ENCODE measurements around the gene PPM1D. TPM values are rescaled to one million over a fixed set of nuclear protein-coding genes. Genes with fewer than 3 reads are reported as not detected.

The PPM1D gene
- total and polyA plus RNA-seq, 2 of the 13 experiments (the other 11 are each of a cell fraction or from before 2014, with no cell fraction given) = 8.0 to 26.2 TPM

GRCh38 chr17:60677308-60678117 is 77.5 kb downstream of the PPM1D start, which contains the start of gene BCAS3 (continued):
- no peak for TF ChIP-seq NFIB (CRISPR knock-in tag; IDR thresholded peaks at IDR 0.05; ENCODE audit: borderline replicate concordance)
- peak; percentile 9; the same call in 1 of the 2 replicates for TF ChIP-seq MIER3 (CRISPR knock-in tag; IDR thresholded peaks at IDR 0.05; ENCODE audit: borderline replicate concordance)
- TF ChIP-seq MED8 (CRISPR knock-in tag; IDR thresholded peaks at IDR 0.05; ENCODE audit: insufficient replicate concordance) = peak; percentile 69
- TF ChIP-seq NFRKB (IDR thresholded peaks at IDR 0.05) = no peak
- TF ChIP-seq NONO (IDR thresholded peaks at IDR 0.05) = no peak
- peak; percentile 41; the same call in 1 of the 2 replicates for TF ChIP-seq NONO (CRISPR knock-in tag; conservative IDR thresholded peaks at IDR 0.05)
- no peak; the same call in 1 of the 2 replicates for TF ChIP-seq ZBTB2 (CRISPR knock-in tag; IDR thresholded peaks at IDR 0.05; ENCODE audit: low read depth)
- TF ChIP-seq SALL2 (CRISPR knock-in tag; IDR thresholded peaks at IDR 0.05) = peak; percentile 20
- no peak for TF ChIP-seq ZNF17 (CRISPR knock-in tag; IDR thresholded peaks at IDR 0.05)
- TF ChIP-seq ATF7-NPFF (CRISPR knock-in tag; IDR thresholded peaks at IDR 0.05; ENCODE audit: low read depth) = peak; percentile 83
- peak; percentile 92 for TF ChIP-seq ZSCAN29 (CRISPR knock-in tag; conservative IDR thresholded peaks at IDR 0.05)
- TF ChIP-seq, protein P1, sequence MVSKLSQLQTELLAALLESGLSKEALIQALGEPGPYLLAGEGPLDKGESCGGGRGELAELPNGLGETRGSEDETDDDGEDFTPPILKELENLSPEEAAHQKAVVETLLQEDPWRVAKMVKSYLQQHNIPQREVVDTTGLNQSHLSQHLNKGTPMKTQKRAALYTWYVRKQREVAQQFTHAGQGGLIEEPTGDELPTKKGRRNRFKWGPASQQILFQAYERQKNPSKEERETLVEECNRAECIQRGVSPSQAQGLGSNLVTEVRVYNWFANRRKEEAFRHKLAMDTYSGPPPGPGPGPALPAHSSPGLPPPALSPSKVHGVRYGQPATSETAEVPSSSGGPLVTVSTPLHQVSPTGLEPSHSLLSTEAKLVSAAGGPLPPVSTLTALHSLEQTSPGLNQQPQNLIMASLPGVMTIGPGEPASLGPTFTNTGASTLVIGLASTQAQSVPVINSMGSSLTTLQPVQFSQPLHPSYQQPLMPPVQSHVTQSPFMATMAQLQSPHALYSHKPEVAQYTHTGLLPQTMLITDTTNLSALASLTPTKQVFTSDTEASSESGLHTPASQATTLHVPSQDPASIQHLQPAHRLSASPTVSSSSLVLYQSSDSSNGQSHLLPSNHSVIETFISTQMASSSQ (IDR thresholded peaks at IDR 0.05; ENCODE audit: low read depth) = no peak
- TF ChIP-seq, protein P1 (CRISPR knock-in tag; IDR thresholded peaks at IDR 0.05; ENCODE audit: borderline replicate concordance) = peak; percentile 63; the same call in 1 of the 2 replicates
- TF ChIP-seq ZNF24 (IDR thresholded peaks at IDR 0.05) = no peak
- TF ChIP-seq FOXO4 (CRISPR knock-in tag; conservative IDR thresholded peaks at IDR 0.05) = no peak
- TF ChIP-seq, protein P2, sequence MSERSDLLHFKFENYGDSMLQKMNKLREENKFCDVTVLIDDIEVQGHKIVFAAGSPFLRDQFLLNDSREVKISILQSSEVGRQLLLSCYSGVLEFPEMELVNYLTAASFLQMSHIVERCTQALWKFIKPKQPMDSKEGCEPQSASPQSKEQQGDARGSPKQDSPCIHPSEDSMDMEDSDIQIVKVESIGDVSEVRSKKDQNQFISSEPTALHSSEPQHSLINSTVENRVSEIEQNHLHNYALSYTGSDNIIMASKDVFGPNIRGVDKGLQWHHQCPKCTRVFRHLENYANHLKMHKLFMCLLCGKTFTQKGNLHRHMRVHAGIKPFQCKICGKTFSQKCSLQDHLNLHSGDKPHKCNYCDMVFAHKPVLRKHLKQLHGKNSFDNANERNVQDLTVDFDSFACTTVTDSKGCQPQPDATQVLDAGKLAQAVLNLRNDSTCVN (CRISPR knock-in tag; IDR thresholded peaks at IDR 0.05; ENCODE audit: borderline replicate concordance) = peak; percentile 36; the same call in 1 of the 2 replicates
- no peak for TF ChIP-seq FOXP1 (IDR thresholded peaks at IDR 0.05)
- TF ChIP-seq FOXP1 (CRISPR knock-in tag; IDR thresholded peaks at IDR 0.05) = peak; percentile 60; the same call in 1 of the 2 replicates
- TF ChIP-seq GLI4 (CRISPR knock-in tag; IDR thresholded peaks at IDR 0.05; ENCODE audit: borderline replicate concordance) = peak; percentile 92; the same call in 1 of the 2 replicates

All from HepG2 (cell line).